Lung (tissue), 12 donors: ENCODE measurements around the gene ATXN1. TPM values are rescaled to one million over a fixed set of nuclear protein-coding genes. Genes with fewer than 3 reads are reported as not detected.
A peak's percentile ranks its signal among the peaks of the same experiment; 100 is the strongest.

ENCODE experiments used
- ATAC-seq: fragments of 200-7000 bp; cut with Tn5 transposase; one replicate; pipeline ENCODE4 v1.9.1; 2020; ENCODE audit warnings: moderate number of reproducible peaks; ENCODE audit not compliant: insufficient read depth, low FRiP score
- DNase-seq, 3 donors: peaks; one replicate each; pipeline ENCODE4 v3.0.0-alpha.2; 2013 to 2017
- H3K27ac ChIP-seq, 2 donors: one replicate each; pipeline ENCODE4 v1.5.1; 2013; ENCODE audit warnings: mild to moderate bottlenecking in 2 of 2, moderate library complexity in 2 of 2, control low read depth in 1 of 2, inconsistent platforms in 1 of 2, low read depth in 1 of 2, low read length in 1 of 2
- H3K27me3 ChIP-seq, 3 donors: one replicate each; pipeline ENCODE4 v1.5.1; 2013; ENCODE audit warnings: low read length in 2 of 3; ENCODE audit not compliant: control insufficient read depth in 3 of 3, insufficient read depth in 3 of 3
- H3K36me3 ChIP-seq, 4 donors: one replicate each; pipeline ENCODE4 v1.5.1; 2013; ENCODE audit warnings: low read length in 4 of 4, mild to moderate bottlenecking in 1 of 4, moderate library complexity in 1 of 4; ENCODE audit not compliant: control insufficient read depth in 4 of 4, insufficient read depth in 4 of 4
- H3K4me1 ChIP-seq, 5 donors: one replicate each; pipeline ENCODE4 v1.5.1; 2013; ENCODE audit warnings: low read length in 5 of 5, mild to moderate bottlenecking in 2 of 5, moderate library complexity in 1 of 5; ENCODE audit not compliant: control insufficient read depth in 5 of 5, insufficient read depth in 5 of 5
- H3K4me3 ChIP-seq: one replicate; pipeline ENCODE4 v1.5.1; 2013; ENCODE audit warnings: mild to moderate bottlenecking, control low read depth, moderate library complexity
- H3K9ac ChIP-seq, 2 donors: one replicate each; pipeline ENCODE4 v1.5.1; 2013; ENCODE audit warnings: low read length in 2 of 2, control low read depth in 1 of 2; ENCODE audit not compliant: insufficient read depth in 1 of 2
- H3K9me3 ChIP-seq, 4 donors: one replicate each; pipeline ENCODE4 v1.5.1; 2013; ENCODE audit warnings: low read length in 3 of 4, mild to moderate bottlenecking in 1 of 4, moderate library complexity in 1 of 4; ENCODE audit not compliant: control insufficient read depth in 4 of 4, insufficient read depth in 3 of 4
- WGBS, 2 donors: extraction: QIAGEN DNeasy Blood & Tissue Kit; methylation state at CpG; one replicate each; pipeline ENCODE4 v1.1.7; 2013; 5-methylcytosine and 5-hydroxymethylcytosine counted together
- polyA plus RNA-seq, 2 donors: library from polyadenylated mRNA; stranded (reverse); fragments of 200-250 nt; gene quantifications; one replicate each; pipeline ENCODE4 v1.2.1, GENCODE V29; 2013
- total RNA-seq, 2 donors: library from RNA; depleted of rRNA in 1 of 2; stranded (reverse); fragments of >200 nt in 1 of 2; gene quantifications; one replicate each; pipeline ENCODE4 v1.2.1, GENCODE V29; 2014 to 2021
- TF ChIP-seq, protein P1 (sequence below): IDR thresholded peaks from 2 replicates; pipeline ENCODE4 v1.5.1; 2012; ENCODE audit warnings: mild to moderate bottlenecking; ENCODE audit errors: control extremely low read depth, extremely low read depth
- donor health status: control.
- donor health status: control.
- donor health status: Bipolar disorder and iron deficiency.
- donor health status: healthy.
- donor health status: DM: yes; HTN: yes; CAD: no.

ATXN1 gene
- total and polyA plus RNA-seq, 4 donors, result 9.7 to 108 (median 34.9) TPM

DNA sequence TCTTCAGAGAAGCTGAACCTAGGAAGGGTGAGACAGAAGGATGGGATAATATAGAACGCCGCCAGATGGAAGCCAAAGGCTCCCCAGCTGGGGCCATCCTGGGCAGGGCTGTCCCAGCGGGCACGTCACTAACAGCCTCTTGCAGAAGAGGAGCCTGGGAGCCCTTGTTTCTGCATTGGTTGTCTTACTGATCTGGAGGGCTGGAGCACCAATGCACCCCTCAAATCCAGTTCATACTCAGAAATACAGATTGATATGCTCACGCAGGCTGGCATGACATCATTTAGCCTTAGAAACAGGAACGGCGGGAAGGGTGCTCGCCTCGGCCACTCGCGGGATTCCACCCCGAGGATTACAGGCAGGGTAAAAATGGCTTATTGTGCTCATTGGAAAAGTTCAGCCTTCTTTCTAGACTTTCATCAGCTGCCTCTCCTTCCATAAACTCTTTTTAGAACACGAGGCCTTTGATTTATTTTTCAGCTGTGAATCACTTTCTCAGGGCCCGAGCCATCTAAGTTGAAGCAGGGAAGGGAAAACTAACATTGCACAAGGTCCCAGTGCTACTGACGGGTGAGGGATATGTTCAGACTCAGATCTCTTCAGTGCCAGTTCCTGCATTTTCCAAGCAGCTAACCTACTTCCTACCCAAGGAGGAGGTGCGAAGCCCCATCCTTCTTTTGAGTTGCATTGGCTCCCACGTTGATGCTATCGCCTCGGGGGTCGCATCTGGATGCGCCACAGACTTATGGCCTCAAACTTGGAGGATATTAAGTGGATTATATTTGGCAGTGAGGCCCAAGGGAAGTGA is 440.5 kb downstream of the ATXN1 start:
- peaks cover 8 to 32% (median 16%) of the 10 kb centered on the region in 5 donors for H3K4me1 ChIP-seq
- peak in 2 of 3 donors; percentile 33 to 49 for DNase-seq
- 80 to 84% methylated on average over 21 of the region's 21 CpGs for WGBS, 2 donors

DNA sequence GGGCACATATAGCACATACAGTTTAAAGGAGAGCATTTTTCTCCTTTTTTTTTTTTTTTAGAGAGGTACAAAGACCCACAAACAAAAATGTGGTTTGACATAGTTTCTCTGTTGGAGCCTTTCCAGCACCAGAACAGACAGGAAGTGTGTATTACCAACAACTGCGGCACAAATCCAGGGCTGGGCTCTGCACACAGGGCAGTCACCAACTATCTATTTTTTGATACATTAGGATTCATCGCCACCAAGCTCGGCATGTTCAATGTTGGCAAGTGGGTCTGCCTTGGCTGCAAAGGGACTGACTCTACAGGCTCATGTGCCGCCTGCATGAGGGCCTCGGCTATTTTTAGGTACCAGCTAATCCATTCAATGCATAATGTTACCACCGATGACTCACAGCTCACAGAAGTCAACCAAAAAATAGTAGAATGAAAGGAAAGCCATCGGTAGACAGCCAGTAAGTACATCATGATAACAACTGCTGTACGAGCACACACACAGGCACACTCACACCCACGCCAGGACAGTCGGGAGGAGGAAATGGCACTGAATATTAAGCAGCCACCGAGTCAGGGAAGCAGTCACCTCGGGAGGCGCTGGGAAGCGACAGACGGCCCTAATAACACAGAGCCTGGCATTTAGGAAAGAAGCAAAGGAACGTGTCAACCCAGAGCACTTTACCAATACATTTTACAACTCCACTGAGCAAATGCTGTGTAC is 441.3 kb downstream of the ATXN1 start:
- TF ChIP-seq, protein P1, sequence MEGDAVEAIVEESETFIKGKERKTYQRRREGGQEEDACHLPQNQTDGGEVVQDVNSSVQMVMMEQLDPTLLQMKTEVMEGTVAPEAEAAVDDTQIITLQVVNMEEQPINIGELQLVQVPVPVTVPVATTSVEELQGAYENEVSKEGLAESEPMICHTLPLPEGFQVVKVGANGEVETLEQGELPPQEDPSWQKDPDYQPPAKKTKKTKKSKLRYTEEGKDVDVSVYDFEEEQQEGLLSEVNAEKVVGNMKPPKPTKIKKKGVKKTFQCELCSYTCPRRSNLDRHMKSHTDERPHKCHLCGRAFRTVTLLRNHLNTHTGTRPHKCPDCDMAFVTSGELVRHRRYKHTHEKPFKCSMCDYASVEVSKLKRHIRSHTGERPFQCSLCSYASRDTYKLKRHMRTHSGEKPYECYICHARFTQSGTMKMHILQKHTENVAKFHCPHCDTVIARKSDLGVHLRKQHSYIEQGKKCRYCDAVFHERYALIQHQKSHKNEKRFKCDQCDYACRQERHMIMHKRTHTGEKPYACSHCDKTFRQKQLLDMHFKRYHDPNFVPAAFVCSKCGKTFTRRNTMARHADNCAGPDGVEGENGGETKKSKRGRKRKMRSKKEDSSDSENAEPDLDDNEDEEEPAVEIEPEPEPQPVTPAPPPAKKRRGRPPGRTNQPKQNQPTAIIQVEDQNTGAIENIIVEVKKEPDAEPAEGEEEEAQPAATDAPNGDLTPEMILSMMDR, result no peak
- Histone ChIP-seq H3K9me3 (no peaks in the 10 kb centered on the region), H3K27me3 (no peaks in the 10 kb centered on the region), H3K4me1 (peaks cover 8 to 32% (median 16%) of the 10 kb centered on the region in 5 donors), H3K9ac (peak overlapping the region in 1 of 2 donors; percentile 45), H3K27ac (peak overlapping the region; percentile 43 to 80), H3K4me3 (no peak overlapping the region), H3K36me3 (peaks cover 0 to 3% (median under 1%) of the 10 kb centered on the region in 4 donors)
- ATAC-seq (peak; percentile 76), DNase-seq (peak; percentile 68 to 81 (median 79))
- WGBS, 2 donors, result 13 to 19% methylated on average over 16 of the region's 16 CpGs

More for the DNA sequence above, 440.5 kb downstream of the ATXN1 start:
- TF ChIP-seq, protein P1, result no peak
- Histone ChIP-seq H3K9ac (no peak overlapping the region), H3K27ac (peak overlapping the region; percentile 43 to 80), H3K27me3 (no peaks in the 10 kb centered on the region), H3K4me3 (no peak overlapping the region), H3K9me3 (peaks cover 0 to under 1% (median 0%) of the 10 kb centered on the region in 4 donors), H3K36me3 (peaks cover 0 to 3% (median 1%) of the 10 kb centered on the region in 4 donors)
- ATAC-seq, result no peak

DNA sequence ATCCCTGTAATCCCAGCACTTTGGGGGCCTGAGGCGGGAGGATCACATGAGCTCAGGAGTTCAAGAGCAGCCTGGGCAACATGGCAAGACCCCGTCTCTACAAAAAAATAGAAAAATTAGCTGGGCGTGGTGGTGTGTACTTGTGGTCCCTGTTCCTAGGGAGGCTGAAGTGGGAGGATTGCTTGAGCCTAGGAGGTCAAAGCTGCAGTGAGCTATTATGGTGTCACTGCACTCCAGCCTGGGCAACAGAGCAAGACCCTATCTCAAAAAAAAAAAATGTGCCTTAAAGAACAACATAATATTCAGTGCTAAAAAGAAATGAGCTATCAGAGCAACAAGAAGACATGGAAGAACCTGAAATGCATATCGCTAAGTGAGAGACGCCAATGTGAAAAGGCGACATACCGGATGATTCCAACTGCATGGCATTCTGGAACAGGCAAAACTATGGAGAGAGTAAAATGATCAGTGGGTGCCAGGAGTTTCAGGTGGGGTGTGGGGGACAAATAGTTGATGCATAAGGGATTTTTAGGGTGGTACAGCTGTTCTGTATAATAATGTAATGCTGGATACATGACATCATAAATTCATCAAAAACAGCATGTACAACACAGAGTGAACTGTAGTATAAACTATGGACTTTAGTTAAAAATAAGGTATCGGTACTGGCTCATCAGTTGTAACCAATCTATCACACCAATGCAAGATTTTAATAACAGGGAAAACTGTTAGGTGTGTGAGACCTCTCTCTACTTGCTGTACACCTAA is 442.1 kb downstream of the ATXN1 start:
- H3K4me3 ChIP-seq, result no peak overlapping the region
- no peaks in the 10 kb centered on the region for H3K27me3 ChIP-seq
- H3K9me3 ChIP-seq, result no peaks in the 10 kb centered on the region
- H3K36me3 ChIP-seq, result peaks cover 0 to 3% (median under 1%) of the 10 kb centered on the region in 4 donors
- 95 to 97% methylated on average over 8 of the region's 8 CpGs for WGBS, 2 donors
- ATAC-seq (no peak), DNase-seq (no peak)
- peaks cover 8 to 32% (median 16%) of the 10 kb centered on the region in 5 donors for H3K4me1 ChIP-seq
- peak overlapping the region; percentile 46 to 80 for H3K27ac ChIP-seq
- H3K9ac ChIP-seq, result no peak overlapping the region
- TF ChIP-seq, protein P1, result no peak
